A549 (cell line): ENCODE data around the gene APLP2. TPM values are rescaled to one million over a fixed set of nuclear protein-coding genes. Genes with fewer than 3 reads are reported as not detected.

ENCODE experiments used
- ATAC-seq, 2 experiments: fragments of 200-7000 bp in 1 of 2; fragments of >200 bp in 1 of 2; cut with Nextera tagmentation in 1 of 2; cut with Tn5 transposase in 1 of 2; 3 replicates each; pipeline versions ENCODE4 v1.8.0 to v1.9.1; 2018 to 2020; ENCODE audit warnings: mild to moderate bottlenecking in 1 of 2, moderate library complexity in 1 of 2
- CTCF ChIA-PET: fragments of 300-600 bp; sonication (Branson Sonifier 250); formaldehyde crosslinking; extraction: SDS; loops from one replicate; lab custom pipeline; 2021; ENCODE audit warnings: antibody characterized with exemption, inconsistent platforms; lab: Yijun Ruan, JAX
- POLR2A ChIA-PET: fragments of 350-600 bp; formaldehyde crosslinking; extraction: SDS; loops from one replicate; lab custom pipeline; 2021; ENCODE audit warnings: antibody characterized with exemption, inconsistent platforms; lab: Yijun Ruan, JAX
- DNase-seq, 2 experiments: peaks; one replicate each; pipeline versions ENCODE4 v3.0.0 to v3.0.0-alpha.2; 2011 to 2016; ENCODE audit warnings: low read depth in 1 of 2, low spot score in 1 of 2
- FAIRE-seq: peaks from 2 replicates; lab custom pipeline; 2011; peaks lifted over from hg19 to GRCh38; lab: Jason Lieb, UNC
- H3K27ac ChIP-seq, 2 experiments: fragments of >200 bp; sonication (Bioruptor Twin); formaldehyde crosslinking; 3 replicates each; pipeline ENCODE4 v1.5.1; 2016 to 2017
- H3K4me1 ChIP-seq: fragments of >200 bp; sonication (Bioruptor Twin); formaldehyde crosslinking; 3 replicates; pipeline ENCODE4 v1.6.1; 2016
- H3K4me2 ChIP-seq: fragments of >200 bp; sonication (Bioruptor Twin); formaldehyde crosslinking; 3 replicates; pipeline ENCODE4 v1.6.1; 2016
- H3K4me3 ChIP-seq: fragments of >200 bp; sonication (Bioruptor Twin); formaldehyde crosslinking; 3 replicates; pipeline ENCODE4 v1.5.1; 2016
- H3K9me3 ChIP-seq: fragments of >200 bp; sonication (Bioruptor Twin); formaldehyde crosslinking; 3 replicates; pipeline ENCODE4 v1.6.1; 2016
- ATOH8 ChIP-seq: fragments of 250-450 bp; sonication (Bioruptor Pico); IDR thresholded peaks from 2 replicates; pipeline ENCODE4 v1.5.0; 2020; ENCODE audit warnings: low read depth, mild to moderate bottlenecking, moderate library complexity
- BCL3 ChIP-seq: fragments of >200 bp; sonication (Bioruptor Twin); formaldehyde crosslinking; IDR thresholded peaks from 3 replicates; pipeline ENCODE4 v1.6.1; 2016
- CHD2 ChIP-seq: fragments of 150-350 bp; IDR thresholded peaks from 2 replicates; pipeline ENCODE4 v1.6.1; 2014; ENCODE audit warnings: low read length; ENCODE audit not compliant: partially characterized antibody
- CHD4 ChIP-seq: fragments of 200-600 bp; sonication (generic); IDR thresholded peaks from 2 replicates; pipeline ENCODE4 v1.6.1; 2016; ENCODE audit warnings: antibody characterized with exemption, mild to moderate bottlenecking, borderline replicate concordance
- E2F6 ChIP-seq: IDR thresholded peaks from 2 replicates; pipeline ENCODE4 v1.6.1; 2012; ENCODE audit warnings: low read depth, borderline replicate concordance
- EHMT2 ChIP-seq: fragments of 200-600 bp; sonication (generic); IDR thresholded peaks from 2 replicates; pipeline ENCODE4 v1.6.1; 2016; ENCODE audit warnings: antibody characterized with exemption, low read depth, mild to moderate bottlenecking, moderate library complexity
- ELK1 ChIP-seq: fragments of 150-350 bp; IDR thresholded peaks from 2 replicates; pipeline ENCODE4 v1.6.1; 2014; ENCODE audit warnings: low read depth, mild to moderate bottlenecking, low read length
- HMGXB4 ChIP-seq: fragments of 250-450 bp; sonication (Bioruptor Pico); IDR thresholded peaks from 2 replicates; pipeline ENCODE4 v1.5.0; 2021; ENCODE audit warnings: mild to moderate bottlenecking, moderate library complexity, borderline replicate concordance
- HOXB13 ChIP-seq: fragments of 250-450 bp; sonication (Bioruptor Pico); IDR thresholded peaks from 2 replicates; pipeline ENCODE4 v1.5.0; 2020; ENCODE audit warnings: low read depth, mild to moderate bottlenecking, moderate library complexity
- KDM1A ChIP-seq: fragments of 200-600 bp; sonication (generic); IDR thresholded peaks from 2 replicates; pipeline ENCODE4 v1.6.1; 2016; ENCODE audit warnings: low read depth, mild to moderate bottlenecking
- NFE2L2 ChIP-seq: fragments of 150-350 bp; conservative IDR thresholded peaks from 2 replicates; pipeline ENCODE4 v1.6.1; 2014; ENCODE audit warnings: low read length
- NPAS2 ChIP-seq: fragments of 250-450 bp; sonication (Bioruptor Pico); IDR thresholded peaks from 2 replicates; pipeline ENCODE4 v1.8.0; 2022; ENCODE audit warnings: mild to moderate bottlenecking, moderate library complexity, borderline replicate concordance
- NR3C1 ChIP-seq: fragments of >200 bp; sonication (Bioruptor Twin); formaldehyde crosslinking; IDR thresholded peaks from 3 replicates; pipeline ENCODE4 v1.6.1; 2017
- PBX3 ChIP-seq: IDR thresholded peaks from 2 replicates; pipeline ENCODE4 v1.6.1; 2012
- RARB ChIP-seq: fragments of 250-450 bp; sonication (Bioruptor Pico); IDR thresholded peaks from 2 replicates; pipeline ENCODE4 v1.8.0; 2021; ENCODE audit warnings: mild to moderate bottlenecking, moderate library complexity
- RCOR1 ChIP-seq: fragments of 150-350 bp; IDR thresholded peaks from 2 replicates; pipeline ENCODE4 v1.6.1; 2014; ENCODE audit warnings: antibody characterized with exemption, low read length, low read depth
- RFX5 ChIP-seq: fragments of 450-650 bp; IDR thresholded peaks from 2 replicates; pipeline ENCODE4 v1.7.1; 2014; ENCODE audit warnings: antibody characterized with exemption, mild to moderate bottlenecking, moderate library complexity
- SREBF2 ChIP-seq: fragments of 450-650 bp; IDR thresholded peaks from 2 replicates; pipeline ENCODE4 v1.6.1; 2014; ENCODE audit warnings: mild to moderate bottlenecking, moderate library complexity
- USF2 ChIP-seq: fragments of 450-650 bp; IDR thresholded peaks from 2 replicates; pipeline ENCODE4 v1.6.1; 2014; ENCODE audit warnings: antibody characterized with exemption
- ZFP36 ChIP-seq: fragments of 450-650 bp; IDR thresholded peaks from 2 replicates; pipeline ENCODE4 v1.6.1; 2014; ENCODE audit warnings: borderline replicate concordance; ENCODE audit not compliant: partially characterized antibody
- ZSCAN20 ChIP-seq: fragments of 250-450 bp; sonication (Bioruptor Pico); IDR thresholded peaks from 2 replicates; pipeline ENCODE4 v1.8.0; 2022; ENCODE audit warnings: mild to moderate bottlenecking, moderate library complexity
- whole genome bisulfite sequencing: methylation state at CpG from one replicate; pipeline ENCODE4 v1.1.6; 2017; ENCODE audit errors: missing lambda C conversion rate; 5-methylcytosine and 5-hydroxymethylcytosine counted together
- polyA plus RNA-seq, 4 experiments: library from polyadenylated mRNA; depleted of rRNA in 3 of 4; stranded (reverse); fragments of >200 nt; fragmentation: RNase III in 1 of 4; extraction: RNeasy Plus Mini Kit Qiagen cat#74134 plus additional on column Dnase treatment in 1 of 4; gene quantifications; 2 replicates in 3 of 4; 3 replicates in 1 of 4; pipeline ENCODE4 v1.2.3, GENCODE V29; 2011 to 2017

APLP2 gene
- polyA plus RNA-seq, 2 of the 4 experiments (the other 2 are of a cell fraction), result 166 to 203 TPM

- H3K4me1 ChIP-seq, result peaks cover 11% of the 10 kb centered on the region; the same call in 2 of the 3 replicates
- WGBS, result 67% methylated on average over 5 of the region's 5 CpGs
- no peak for FAIRE-seq
- no peaks in the 10 kb centered on the region for H3K9me3 ChIP-seq
- 0 out of 6 replicates have a peak overlapping the region, but pooled peaks of 1 of the 2 experiments have one; percentile 35 for H3K27ac ChIP-seq
- DNase-seq, result no peak
- TF ChIP-seq BCL3 (no peak), CHD2 (no peak), ZFP36 (no peak), RARB (no peak), HMGXB4 (no peak), ATOH8 (no peak), PBX3 (no peak), NPAS2 (no peak)
- H3K4me2 ChIP-seq, result no peak overlapping the region
- no peak overlapping the region for H3K4me3 ChIP-seq
- CTCF ChIA-PET, result no interaction called here
- ATAC-seq, result no peak
- POLR2A ChIA-PET, result no interaction called here
These were observed 26.1 kb upstream of the APLP2 start for GRCh38 chr11:130043575-130043974.

- Histone ChIP-seq H3K4me1 (peaks cover 5% of the 10 kb centered on the region; the same call in 2 of the 3 replicates), H3K27ac (no peak overlapping the region), H3K9me3 (no peaks in the 10 kb centered on the region), H3K4me3 (no peak overlapping the region), H3K4me2 (no peak overlapping the region)
- FAIRE-seq, result no peak
- ATAC-seq, result no peak
- TF ChIP-seq EHMT2, result no peak
- TF ChIP-seq RCOR1, result no peak
- no peak for TF ChIP-seq RFX5
- TF ChIP-seq KDM1A, result no peak
- no peak for TF ChIP-seq NPAS2
- no peak for TF ChIP-seq BCL3
- TF ChIP-seq RARB, result no peak
- no peak for TF ChIP-seq HOXB13
- no peak for TF ChIP-seq ELK1
- no peak for TF ChIP-seq NR3C1
- no peak for TF ChIP-seq SREBF2
- no peak for TF ChIP-seq ZSCAN20 (CRISPR knock-in tag)
- no peak for TF ChIP-seq E2F6
- TF ChIP-seq USF2, result no peak
- no peak for TF ChIP-seq NFE2L2
- TF ChIP-seq CHD4, result no peak
- 64% methylated on average over 1 of the region's 1 CpG for WGBS
- CTCF ChIA-PET, result interaction anchor here (1.2 kb wide), 1 partner anchor 9 kb away, joined by 4 read pairs; no protein-coding TSS in a partner anchor
- DNase-seq, result no peak
- POLR2A ChIA-PET, result no interaction called here
These were observed 22.6 kb upstream of the APLP2 start for GRCh38 chr11:130047141-130047540.
